ENCODE results near the gene PIP4K2C.
"Not testable (repeated sequence)": the region's sequence is repeated elsewhere in the genome, so short reads cannot be mapped to it uniquely, and the experiment has no call there.

PIP4K2C gene

DNA sequence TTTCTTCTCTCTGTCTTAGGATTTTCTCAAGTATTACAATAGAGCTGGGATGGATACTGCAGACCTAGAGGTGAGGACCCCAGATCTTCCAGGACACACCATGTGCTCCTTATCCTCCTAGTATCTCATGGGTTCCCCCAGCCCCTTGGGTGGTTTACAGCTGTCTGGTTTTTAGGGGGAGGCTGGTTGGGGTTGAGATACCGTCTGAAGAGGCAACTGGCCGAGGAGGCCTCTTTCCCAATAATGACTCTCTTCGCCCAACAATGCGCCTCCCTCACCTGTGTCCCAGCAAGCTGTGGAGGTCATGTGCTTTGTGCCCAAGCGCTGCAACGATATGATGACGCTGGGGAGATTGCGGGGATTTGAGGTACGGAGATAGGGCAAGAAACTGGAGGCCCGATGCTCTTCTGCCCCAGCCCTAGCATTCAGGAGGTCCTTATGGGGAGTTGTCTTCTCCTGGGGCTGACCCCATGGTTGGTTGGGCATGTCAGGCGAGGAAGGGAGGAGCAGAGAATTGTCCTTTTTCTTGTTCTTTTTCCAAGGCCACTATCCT, 24.0 kb downstream of the PIP4K2C start:
- no peak for DNase-seq
- Histone ChIP-seq H3K36me3 (ENCODE audit: control insufficient read depth, insufficient read depth, low read length) (no peaks in the 10 kb centered on the region), H3K4me3 (ENCODE audit: insufficient read depth, low read depth, low read length, poor library complexity, severe bottlenecking) (no peak overlapping the region), H3K27me3 (replicated peaks; ENCODE audit: control insufficient read depth, insufficient read depth, low read length, poor library complexity, severe bottlenecking) (peaks cover 30% of the 10 kb centered on the region), H3K4me1 (ENCODE audit: control insufficient read depth, insufficient read depth, low read length, poor library complexity, severe bottlenecking) (peaks cover 27% of the 10 kb centered on the region), H3K27ac (ENCODE audit: insufficient read depth, low read length, poor library complexity, severe bottlenecking) (no peak overlapping the region), H3K9me3 (ENCODE audit: control insufficient read depth, low read length) (no peaks in the 10 kb centered on the region)

DNA sequence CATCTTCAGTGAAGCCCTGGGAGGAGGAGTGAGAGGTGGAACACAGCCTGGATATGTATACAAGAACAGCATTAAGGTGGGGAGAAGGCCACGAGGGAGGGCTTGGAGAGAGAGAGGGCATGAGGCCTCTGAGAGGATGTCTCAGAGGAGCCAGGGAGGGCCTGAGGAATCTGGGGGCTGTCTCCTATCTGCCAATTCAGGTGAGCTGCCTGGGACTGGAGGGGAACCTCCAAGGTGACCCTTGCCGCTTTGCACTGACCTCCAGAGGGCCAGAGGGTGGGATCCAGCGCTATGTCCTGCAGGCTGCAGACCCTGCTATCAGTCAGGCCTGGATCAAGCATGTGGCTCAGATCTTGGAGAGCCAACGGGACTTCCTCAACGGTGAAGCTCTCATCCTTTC, 24.6 kb downstream of the PIP4K2C start:
- no peaks in the 10 kb centered on the region for H3K36me3 ChIP-seq (ENCODE audit: control insufficient read depth, insufficient read depth, low read length)
- H3K4me3 ChIP-seq (ENCODE audit: insufficient read depth, low read depth, low read length, poor library complexity, severe bottlenecking) = no peak overlapping the region
- H3K4me1 ChIP-seq (ENCODE audit: control insufficient read depth, insufficient read depth, low read length, poor library complexity, severe bottlenecking) = peaks cover 27% of the 10 kb centered on the region
- H3K9me3 ChIP-seq (ENCODE audit: control insufficient read depth, low read length) = no peaks in the 10 kb centered on the region
- no peak for DNase-seq
- peaks cover 35% of the 10 kb centered on the region for H3K27me3 ChIP-seq (replicated peaks; ENCODE audit: control insufficient read depth, insufficient read depth, low read length, poor library complexity, severe bottlenecking)
- no peak overlapping the region for H3K27ac ChIP-seq (ENCODE audit: insufficient read depth, low read length, poor library complexity, severe bottlenecking)

DNA sequence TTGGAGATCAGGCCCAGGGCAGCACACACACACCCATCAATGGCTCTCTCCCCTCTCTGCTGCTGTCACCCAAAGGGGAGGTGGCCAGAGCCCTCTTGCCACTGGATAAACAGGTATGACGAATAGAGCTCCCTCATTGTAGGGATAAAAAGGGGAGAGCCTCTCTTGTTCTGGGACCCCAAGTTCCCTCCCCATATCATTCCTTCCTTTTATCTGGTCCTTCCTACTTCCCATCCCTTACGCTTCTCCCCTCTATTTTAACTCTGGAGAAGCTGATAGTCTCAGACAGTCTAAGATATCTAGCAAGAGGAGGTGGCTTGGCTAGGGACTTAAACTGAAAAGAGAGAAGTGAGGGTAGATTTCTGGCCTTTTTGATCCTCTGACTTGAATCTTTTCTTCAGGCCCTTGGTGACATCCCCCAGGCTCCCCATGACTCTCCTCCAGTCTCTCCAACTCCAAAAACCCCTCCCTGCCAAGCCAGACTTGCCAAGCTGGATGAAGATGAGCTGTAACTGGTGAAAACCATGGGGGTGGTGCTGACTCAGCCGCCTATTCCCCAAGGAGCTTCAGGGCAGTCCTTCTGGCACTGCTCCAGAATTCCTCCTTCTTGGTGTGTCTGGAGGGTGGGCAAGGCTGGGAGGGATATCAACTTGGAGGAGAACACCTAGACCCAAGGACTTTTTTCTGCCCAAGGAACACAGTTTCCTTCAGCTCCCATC, 25.6 kb downstream of the PIP4K2C start:
- Histone ChIP-seq H3K27me3 (replicated peaks; ENCODE audit: control insufficient read depth, insufficient read depth, low read length, poor library complexity, severe bottlenecking) (peaks cover 41% of the 10 kb centered on the region), H3K36me3 (ENCODE audit: control insufficient read depth, insufficient read depth, low read length) (no peaks in the 10 kb centered on the region), H3K4me1 (ENCODE audit: control insufficient read depth, insufficient read depth, low read length, poor library complexity, severe bottlenecking) (peaks cover 27% of the 10 kb centered on the region), H3K9me3 (ENCODE audit: control insufficient read depth, low read length) (no peaks in the 10 kb centered on the region), H3K27ac (ENCODE audit: insufficient read depth, low read length, poor library complexity, severe bottlenecking) (no peak overlapping the region), H3K4me3 (ENCODE audit: insufficient read depth, low read depth, low read length, poor library complexity, severe bottlenecking) (no peak overlapping the region)
- no peak for DNase-seq

GRCh38 chr12:57617942-57618341, 26.9 kb downstream of the PIP4K2C start:
- Histone ChIP-seq H3K27ac (ENCODE audit: insufficient read depth, low read length, poor library complexity, severe bottlenecking) (no peak overlapping the region), H3K4me3 (ENCODE audit: insufficient read depth, low read depth, low read length, poor library complexity, severe bottlenecking) (no peak overlapping the region), H3K9me3 (ENCODE audit: control insufficient read depth, low read length) (no peaks in the 10 kb centered on the region), H3K4me1 (ENCODE audit: control insufficient read depth, insufficient read depth, low read length, poor library complexity, severe bottlenecking) (peaks cover 27% of the 10 kb centered on the region), H3K36me3 (ENCODE audit: control insufficient read depth, insufficient read depth, low read length) (no peaks in the 10 kb centered on the region), H3K27me3 (replicated peaks; ENCODE audit: control insufficient read depth, insufficient read depth, low read length, poor library complexity, severe bottlenecking) (peaks cover 51% of the 10 kb centered on the region)
- no peak for DNase-seq

- not testable (repeated sequence) for H3K9me3 ChIP-seq (ENCODE audit: control insufficient read depth, low read length); H3K36me3 ChIP-seq (ENCODE audit: control insufficient read depth, insufficient read depth, low read length); H3K27ac ChIP-seq (ENCODE audit: insufficient read depth, low read length, poor library complexity, severe bottlenecking); DNase-seq; H3K4me3 ChIP-seq (ENCODE audit: insufficient read depth, low read depth, low read length, poor library complexity, severe bottlenecking)
- Histone ChIP-seq H3K27me3 (replicated peaks; ENCODE audit: control insufficient read depth, insufficient read depth, low read length, poor library complexity, severe bottlenecking) (peaks cover 56% of the 10 kb centered on the region), H3K4me1 (ENCODE audit: control insufficient read depth, insufficient read depth, low read length, poor library complexity, severe bottlenecking) (peaks cover 27% of the 10 kb centered on the region)
Measured at GRCh38 chr12:57618431-57618830, 27.4 kb downstream of the PIP4K2C start.

- H3K36me3 ChIP-seq (ENCODE audit: control insufficient read depth, insufficient read depth, low read length) = no peaks in the 10 kb centered on the region
- H3K4me3 ChIP-seq (ENCODE audit: insufficient read depth, low read depth, low read length, poor library complexity, severe bottlenecking) = no peak overlapping the region
- no peak overlapping the region for H3K27ac ChIP-seq (ENCODE audit: insufficient read depth, low read length, poor library complexity, severe bottlenecking)
- H3K27me3 ChIP-seq (replicated peaks; ENCODE audit: control insufficient read depth, insufficient read depth, low read length, poor library complexity, severe bottlenecking) = peaks cover 62% of the 10 kb centered on the region
- peaks cover 27% of the 10 kb centered on the region for H3K4me1 ChIP-seq (ENCODE audit: control insufficient read depth, insufficient read depth, low read length, poor library complexity, severe bottlenecking)
- H3K9me3 ChIP-seq (ENCODE audit: control insufficient read depth, low read length) = no peaks in the 10 kb centered on the region
- DNase-seq = no peak
Measured at GRCh38 chr12:57618966-57619433, 28.0 kb downstream of the PIP4K2C start.

DNA sequence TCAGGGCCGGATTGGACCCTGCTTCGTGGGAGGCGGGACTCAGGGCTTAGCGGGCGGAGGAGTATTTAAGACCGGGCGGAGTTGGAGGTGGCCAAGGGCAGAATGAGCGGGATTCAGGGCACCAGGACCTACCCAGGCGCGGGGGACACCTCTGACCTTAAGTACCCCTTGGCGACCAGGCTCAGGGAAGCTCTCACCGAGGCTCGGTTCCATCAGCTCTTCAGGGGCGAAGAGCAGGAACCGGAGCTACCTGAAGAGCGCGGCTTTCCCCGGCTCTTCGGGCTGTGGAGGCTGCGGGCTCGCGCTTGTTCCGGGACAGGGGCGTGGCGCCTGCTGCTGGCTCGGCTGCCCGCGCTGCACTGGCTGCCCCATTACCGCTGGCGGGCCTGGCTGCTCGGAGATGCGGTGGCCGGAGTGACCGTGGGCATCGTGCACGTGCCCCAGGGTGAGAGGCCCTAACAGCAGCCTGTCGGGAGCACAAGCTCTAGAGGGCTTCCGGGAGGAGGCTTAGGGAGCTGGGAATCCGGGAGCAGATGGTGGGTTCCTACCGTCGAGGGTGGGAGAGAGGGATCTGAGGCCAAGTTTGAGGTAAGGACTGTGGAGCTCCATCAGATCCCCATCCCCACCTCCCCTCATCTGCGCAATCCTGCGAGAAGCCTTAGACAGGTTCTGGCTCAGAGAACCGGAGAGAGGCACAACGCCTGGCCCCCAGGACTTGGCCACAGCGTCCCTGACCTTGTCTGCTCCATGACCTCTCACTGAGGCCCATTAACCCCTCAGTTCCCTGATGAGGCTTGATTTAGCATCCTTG, 28.6 kb downstream of the PIP4K2C start:
- H3K27me3 ChIP-seq (replicated peaks; ENCODE audit: control insufficient read depth, insufficient read depth, low read length, poor library complexity, severe bottlenecking) = peaks cover 66% of the 10 kb centered on the region
- DNase-seq = no peak
- no peaks in the 10 kb centered on the region for H3K36me3 ChIP-seq (ENCODE audit: control insufficient read depth, insufficient read depth, low read length)
- H3K9me3 ChIP-seq (ENCODE audit: control insufficient read depth, low read length) = no peaks in the 10 kb centered on the region
- peaks cover 27% of the 10 kb centered on the region for H3K4me1 ChIP-seq (ENCODE audit: control insufficient read depth, insufficient read depth, low read length, poor library complexity, severe bottlenecking)
- H3K4me3 ChIP-seq (ENCODE audit: insufficient read depth, low read depth, low read length, poor library complexity, severe bottlenecking) = no peak overlapping the region
- no peak overlapping the region for H3K27ac ChIP-seq (ENCODE audit: insufficient read depth, low read length, poor library complexity, severe bottlenecking)

- DNase-seq = no peak
- H3K4me1 ChIP-seq (ENCODE audit: control insufficient read depth, insufficient read depth, low read length, poor library complexity, severe bottlenecking) = peaks cover 27% of the 10 kb centered on the region
- no peaks in the 10 kb centered on the region for H3K36me3 ChIP-seq (ENCODE audit: control insufficient read depth, insufficient read depth, low read length)
- peak overlapping the region; percentile 55 for H3K4me3 ChIP-seq (ENCODE audit: insufficient read depth, low read depth, low read length, poor library complexity, severe bottlenecking)
- H3K9me3 ChIP-seq (ENCODE audit: control insufficient read depth, low read length) = no peaks in the 10 kb centered on the region
- peaks cover 74% of the 10 kb centered on the region for H3K27me3 ChIP-seq (replicated peaks; ENCODE audit: control insufficient read depth, insufficient read depth, low read length, poor library complexity, severe bottlenecking)
- H3K27ac ChIP-seq (ENCODE audit: insufficient read depth, low read length, poor library complexity, severe bottlenecking) = no peak overlapping the region
Measured at GRCh38 chr12:57620245-57620935, 29.4 kb downstream of the PIP4K2C start.

- DNase-seq = no peak
- Histone ChIP-seq H3K9me3 (ENCODE audit: control insufficient read depth, low read length) (no peaks in the 10 kb centered on the region), H3K36me3 (ENCODE audit: control insufficient read depth, insufficient read depth, low read length) (no peaks in the 10 kb centered on the region), H3K4me3 (ENCODE audit: insufficient read depth, low read depth, low read length, poor library complexity, severe bottlenecking) (peak overlapping the region; percentile 55), H3K4me1 (ENCODE audit: control insufficient read depth, insufficient read depth, low read length, poor library complexity, severe bottlenecking) (peaks cover 27% of the 10 kb centered on the region), H3K27ac (ENCODE audit: insufficient read depth, low read length, poor library complexity, severe bottlenecking) (no peak overlapping the region), H3K27me3 (replicated peaks; ENCODE audit: control insufficient read depth, insufficient read depth, low read length, poor library complexity, severe bottlenecking) (peaks cover 79% of the 10 kb centered on the region)
Measured at GRCh38 chr12:57620936-57621496, 30.0 kb downstream of the PIP4K2C start.

All from effector memory CD4-positive, alpha-beta T cell (primary cell).